ENCODE measurements around the gene PLD1.

PLD1 gene

GRCh38 chr3:171849617-171850319, 39.5 kb upstream of the PLD1 start:
- no peak for DNase-seq (ENCODE audit: low spot score)
- Histone ChIP-seq H3K4me3 (no peak overlapping the region), H3K27ac (no peak overlapping the region)
- TF ChIP-seq, protein P1, sequence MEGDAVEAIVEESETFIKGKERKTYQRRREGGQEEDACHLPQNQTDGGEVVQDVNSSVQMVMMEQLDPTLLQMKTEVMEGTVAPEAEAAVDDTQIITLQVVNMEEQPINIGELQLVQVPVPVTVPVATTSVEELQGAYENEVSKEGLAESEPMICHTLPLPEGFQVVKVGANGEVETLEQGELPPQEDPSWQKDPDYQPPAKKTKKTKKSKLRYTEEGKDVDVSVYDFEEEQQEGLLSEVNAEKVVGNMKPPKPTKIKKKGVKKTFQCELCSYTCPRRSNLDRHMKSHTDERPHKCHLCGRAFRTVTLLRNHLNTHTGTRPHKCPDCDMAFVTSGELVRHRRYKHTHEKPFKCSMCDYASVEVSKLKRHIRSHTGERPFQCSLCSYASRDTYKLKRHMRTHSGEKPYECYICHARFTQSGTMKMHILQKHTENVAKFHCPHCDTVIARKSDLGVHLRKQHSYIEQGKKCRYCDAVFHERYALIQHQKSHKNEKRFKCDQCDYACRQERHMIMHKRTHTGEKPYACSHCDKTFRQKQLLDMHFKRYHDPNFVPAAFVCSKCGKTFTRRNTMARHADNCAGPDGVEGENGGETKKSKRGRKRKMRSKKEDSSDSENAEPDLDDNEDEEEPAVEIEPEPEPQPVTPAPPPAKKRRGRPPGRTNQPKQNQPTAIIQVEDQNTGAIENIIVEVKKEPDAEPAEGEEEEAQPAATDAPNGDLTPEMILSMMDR (IDR thresholded peaks at IDR 0.05), result no peak

DNA sequence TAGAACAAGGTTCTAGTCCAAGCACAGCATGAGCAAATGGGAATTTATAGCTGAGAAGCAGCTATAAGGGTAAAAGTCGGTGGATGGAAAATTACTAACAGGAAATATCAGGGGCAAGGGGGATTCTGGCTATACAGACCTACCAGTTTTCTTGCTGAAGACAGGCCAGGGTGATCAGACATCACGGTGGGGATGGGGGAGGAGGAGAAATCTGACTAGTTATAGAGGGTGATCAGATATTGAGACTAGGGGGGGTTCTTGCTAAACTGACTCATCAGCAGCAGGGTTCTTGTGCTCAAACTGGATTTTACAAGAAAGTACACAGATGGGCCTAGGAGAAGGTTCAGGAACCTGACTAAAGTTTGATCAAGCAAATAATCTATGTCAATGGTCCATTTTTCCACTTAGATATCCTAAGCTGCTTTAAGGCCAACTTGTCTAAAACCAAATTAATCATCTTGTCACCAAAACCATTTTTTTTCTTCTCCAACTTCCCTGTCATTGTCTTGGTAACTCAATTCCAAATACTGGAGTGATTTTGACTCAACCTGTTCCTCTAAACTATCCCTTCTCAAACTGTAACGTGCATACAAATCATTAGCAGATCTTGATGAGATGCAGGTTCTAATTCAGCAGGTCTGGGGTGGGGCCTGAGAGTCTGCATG, 37.4 kb upstream of the PLD1 start:
- no peak overlapping the region for H3K27ac ChIP-seq
- TF ChIP-seq, protein P1 (IDR thresholded peaks at IDR 0.05), result no peak
- H3K4me3 ChIP-seq, result no peak overlapping the region
- no peak for DNase-seq (ENCODE audit: low spot score)

DNA sequence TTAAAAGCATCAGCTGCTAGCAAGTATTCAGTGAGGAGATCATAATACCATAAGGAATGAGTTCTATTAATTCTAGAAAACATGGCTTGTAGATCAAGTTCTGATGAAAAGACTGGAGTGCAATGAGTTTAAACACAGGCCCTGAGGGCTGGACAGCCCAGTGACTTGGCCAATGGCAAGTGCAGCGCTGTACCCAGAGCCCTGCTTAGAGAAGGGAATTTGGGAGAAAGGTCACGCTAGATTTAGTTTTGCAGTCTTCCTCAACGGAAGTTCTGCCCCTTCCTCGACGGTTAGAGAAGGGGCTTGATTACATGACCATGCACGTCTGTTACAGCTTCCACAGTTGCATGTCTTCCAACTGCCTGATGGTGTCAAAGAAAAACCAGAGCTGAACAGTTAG, 36.9 kb upstream of the PLD1 start:
- DNase-seq (ENCODE audit: low spot score), result no peak
- TF ChIP-seq, protein P1 (IDR thresholded peaks at IDR 0.05), result no peak
- no peak overlapping the region for H3K4me3 ChIP-seq
- H3K27ac ChIP-seq, result no peak overlapping the region

DNA sequence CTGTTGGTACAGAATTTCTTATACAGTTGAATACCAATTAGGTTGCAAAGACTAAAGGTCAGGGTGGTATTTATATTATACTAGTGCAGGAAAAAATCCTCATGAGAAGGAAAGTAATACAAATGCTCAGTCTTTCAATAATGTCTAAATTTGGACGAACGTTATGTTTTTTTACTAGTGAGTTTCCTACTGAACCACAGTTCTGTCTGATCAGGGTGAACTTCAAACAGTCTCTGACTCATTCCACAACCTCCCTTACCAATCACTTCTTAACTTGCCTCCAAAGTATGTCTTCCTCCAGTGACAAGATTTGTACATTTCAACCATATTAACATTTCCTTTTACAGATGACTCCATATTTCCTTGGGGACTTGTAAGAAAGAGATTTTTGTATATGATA, 36.3 kb upstream of the PLD1 start:
- H3K27ac ChIP-seq, result no peak overlapping the region
- no peak for DNase-seq (ENCODE audit: low spot score)
- TF ChIP-seq, protein P1 (IDR thresholded peaks at IDR 0.05), result no peak

GRCh38 chr3:171845481-171846284, 35.4 kb upstream of the PLD1 start:
- TF ChIP-seq, protein P1 (IDR thresholded peaks at IDR 0.05), result no peak
- DNase-seq (ENCODE audit: low spot score), result no peak
- Histone ChIP-seq H3K4me3 (no peak overlapping the region), H3K27ac (no peak overlapping the region)

More for the DNA sequence above, 36.3 kb upstream of the PLD1 start:
- no peak overlapping the region for H3K4me3 ChIP-seq

DNA sequence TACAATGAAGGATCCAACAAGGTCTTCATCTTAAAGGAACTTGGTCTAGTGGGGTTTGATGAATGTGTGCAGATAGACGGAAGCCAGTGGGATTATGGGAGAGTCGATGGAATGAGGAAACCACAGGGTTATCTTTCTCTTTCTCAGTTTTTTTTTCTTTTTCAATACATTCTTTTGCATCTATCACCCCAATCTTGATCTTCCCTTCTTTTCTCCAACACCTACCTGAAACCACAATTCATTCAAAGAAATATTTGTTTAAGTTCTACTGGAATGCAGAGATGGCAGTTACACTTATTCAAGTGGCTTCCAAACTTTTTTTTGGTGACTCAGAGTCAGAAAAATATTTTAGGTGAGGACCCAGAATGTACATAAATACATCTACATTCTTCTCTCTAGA, 34.6 kb upstream of the PLD1 start:
- Histone ChIP-seq H3K4me3 (no peak overlapping the region), H3K27ac (no peak overlapping the region)
- DNase-seq (ENCODE audit: low spot score), result no peak
- TF ChIP-seq, protein P1 (IDR thresholded peaks at IDR 0.05), result no peak
